Transverse colon (tissue), 4 donors: ENCODE measurements around the gene TLE5. TPM values are rescaled to one million over a fixed set of nuclear protein-coding genes. Genes with fewer than 3 reads are reported as not detected.
"Not testable (repeated sequence)": the region's sequence is repeated elsewhere in the genome, so short reads cannot be mapped to it uniquely, and the experiment has no call there.

Source experiments
- DNase-seq: peaks from one replicate; pipeline ENCODE4 v3.0.0-alpha.2; 2019
- H3K27ac ChIP-seq, 4 donors: fragments of 200-600 bp; sonication (generic); 2 replicates each; pipeline ENCODE4 v1.5.1; 2016 to 2018; ENCODE audit warnings: inconsistent platforms in 4 of 4
- H3K27me3 ChIP-seq: fragments of 200-600 bp; sonication (generic); 2 replicates; pipeline ENCODE4 v1.5.1; 2017; ENCODE audit warnings: inconsistent platforms
- H3K36me3 ChIP-seq, 4 donors: fragments of 200-600 bp; sonication (generic); 2 replicates each; pipeline ENCODE4 v1.5.1; 2017 to 2019; ENCODE audit warnings: inconsistent platforms in 4 of 4
- H3K4me1 ChIP-seq, 4 donors: fragments of 200-600 bp; sonication (generic); 2 replicates each; pipeline ENCODE4 v1.5.1; 2017 to 2020; ENCODE audit warnings: inconsistent platforms in 4 of 4
- H3K4me3 ChIP-seq, 4 donors: fragments of 200-600 bp; sonication (generic); 1 replicate in 1 of 4; 2 replicates in 3 of 4; pipeline versions ENCODE4 v1.5.1 to v1.6.1; 2017 to 2019; ENCODE audit warnings: inconsistent platforms in 4 of 4
- H3K9me3 ChIP-seq, 2 donors: fragments of 200-600 bp; sonication (generic); 2 replicates each; pipeline ENCODE4 v1.5.1; 2017 to 2019; ENCODE audit warnings: inconsistent platforms in 2 of 2
- CTCF ChIP-seq, 5 experiments: fragments of 200-600 bp in 3 of 5; fragments of 450-650 bp in 2 of 5; sonication (generic) in 3 of 5; IDR thresholded peaks; 1 replicate in 2 of 5; 2 replicates in 3 of 5; pipeline ENCODE4 v1.5.1; 2016 to 2017; ENCODE audit warnings: antibody characterized with exemption in 5 of 5, inconsistent platforms in 3 of 5, mild to moderate bottlenecking in 2 of 5, moderate library complexity in 1 of 5
- EP300 ChIP-seq: sonication (generic); formaldehyde crosslinking; IDR thresholded peaks from one replicate; pipeline ENCODE4 v1.6.1; 2017; ENCODE audit warnings: antibody characterized with exemption, low read depth
- POLR2A ChIP-seq: fragments of 450-650 bp; IDR thresholded peaks from one replicate; pipeline ENCODE4 v1.6.1; 2016; ENCODE audit warnings: antibody characterized with exemption, mild to moderate bottlenecking, moderate library complexity
- POLR2AphosphoS5 ChIP-seq, 3 donors: sonication (generic); formaldehyde crosslinking; IDR thresholded peaks; one replicate each; pipeline ENCODE4 v1.6.1; 2016; ENCODE audit warnings: antibody characterized with exemption in 3 of 3
- WGBS, 2 donors: methylation state at CpG; one replicate each; pipeline ENCODE4 v1.1.5; 2018; ENCODE audit warnings: low coverage in 1 of 2; 5-methylcytosine and 5-hydroxymethylcytosine counted together
- in situ Hi-C, 4 donors: fragments of 200-750 bp; cut with MboI; loops; one replicate each; pipeline versions ENCODE4 v1.15.0 to v1.15.1; 2017; ENCODE audit warnings: low sequenced_read_pairs in 3 of 4, low pct_ligation_motif_present in 1 of 4, low pct_unique_long_range_greater_than_20kb in 1 of 4
- intact Hi-C: fragments of 100-400 bp; cut with DNase I; formaldehyde crosslinking; loops from one replicate; pipeline ENCODE4 v1.15.1; 2023; ENCODE audit warnings: low total_unique reads
- total RNA-seq, 4 donors: library from RNA; depleted of rRNA; stranded (reverse); fragments of >200 nt; gene quantifications; one replicate each; pipeline ENCODE4 v1.1.0, GENCODE V29; 2016

The TLE5 gene
- total RNA-seq, 4 donors from 2014 or later: 307 to 561 (median 400) TPM

- Histone ChIP-seq H3K4me3 (no peak overlapping the region), H3K4me1 (peaks cover 25 to 45% (median 33%) of the 10 kb centered on the region in 4 donors), H3K9me3 (no peaks in the 10 kb centered on the region), H3K27ac (no peak overlapping the region), H3K36me3 (peaks cover 0 to 14% (median 8%) of the 10 kb centered on the region in 4 donors), H3K27me3 (no peaks in the 10 kb centered on the region)
- no peak for DNase-seq
- in situ Hi-C loops: no loop called here
- TF ChIP-seq EP300 (no peak), POLR2A (no peak), CTCF (IDR thresholded peaks at IDR 0.05) (no peak), POLR2AphosphoS5 (IDR thresholded peaks at IDR 0.05) (no peak)
- WGBS, 2 donors: 89% methylated on average over 21 of the region's 21 CpGs; no CpG with 5 or more reads in 1 of the 2 donors
- intact Hi-C loops: no loop called here
These were observed 8.5 kb downstream of the TLE5 start for GRCh38 chr19:3053780-3054179.

- Histone ChIP-seq H3K36me3 (peaks cover 0 to 11% (median 5%) of the 10 kb centered on the region in 4 donors), H3K27ac (no peak overlapping the region)
- 69 to 74% methylated on average over 10 to 15 of the region's 15 CpGs for WGBS, 2 donors
These were observed 9.1 kb downstream of the TLE5 start for GRCh38 chr19:3053218-3053621.

GRCh38 chr19:3050016-3050415 is 12.3 kb downstream of the TLE5 start:
- peaks cover 6 to 30% (median 22%) of the 10 kb centered on the region in 4 donors for H3K4me1 ChIP-seq
- H3K4me3 ChIP-seq, H3K9me3 ChIP-seq, in situ Hi-C loops, H3K27me3 ChIP-seq, intact Hi-C loops, H3K36me3 ChIP-seq, DNase-seq, H3K27ac ChIP-seq: not testable (repeated sequence)
- WGBS, 2 donors: 96 to 100% methylated on average over 1 to 7 of the region's 7 CpGs

More at GRCh38 chr19:3053218-3053621, 9.1 kb downstream of the TLE5 start:
- DNase-seq: no peak
- H3K27me3 ChIP-seq: no peaks in the 10 kb centered on the region
- in situ Hi-C loops (no loop called here), intact Hi-C loops (no loop called here)
- H3K9me3 ChIP-seq: no peaks in the 10 kb centered on the region
- H3K4me3 ChIP-seq: no peak overlapping the region
- peak in 1 of 3 donors; percentile 30 for TF ChIP-seq POLR2AphosphoS5 (IDR thresholded peaks at IDR 0.05)
- no peak for TF ChIP-seq EP300
- TF ChIP-seq CTCF (IDR thresholded peaks at IDR 0.05): no peak
- TF ChIP-seq POLR2A: no peak
- H3K4me1 ChIP-seq: peaks cover 24 to 40% (median 30%) of the 10 kb centered on the region in 4 donors

- no peak for TF ChIP-seq POLR2A
- no peak for TF ChIP-seq EP300
- TF ChIP-seq POLR2AphosphoS5 (IDR thresholded peaks at IDR 0.05): no peak
- TF ChIP-seq CTCF (IDR thresholded peaks at IDR 0.05): no peak
- intact Hi-C loops: no loop called here
- Histone ChIP-seq H3K9me3 (no peaks in the 10 kb centered on the region), H3K36me3 (peaks cover 0 to 3% (median 0%) of the 10 kb centered on the region in 4 donors), H3K4me3 (no peak overlapping the region), H3K4me1 (peaks cover 6 to 30% (median 22%) of the 10 kb centered on the region in 4 donors), H3K27me3 (no peaks in the 10 kb centered on the region), H3K27ac (no peak overlapping the region)
- WGBS, 2 donors: 100% methylated on average over 3 of the region's 3 CpGs; no CpG with 5 or more reads in 1 of the 2 donors
- in situ Hi-C loops: no loop called here
- no peak for DNase-seq
These were observed 13.2 kb downstream of the TLE5 start for GRCh38 chr19:3049089-3049488.

- in situ Hi-C loops (no loop called here), intact Hi-C loops (no loop called here)
- no peaks in the 10 kb centered on the region for H3K27me3 ChIP-seq
- H3K27ac ChIP-seq: peak overlapping the region; percentile 82 to 88 (median 85)
- 74 to 93% methylated on average over 2 to 5 of the region's 5 CpGs for WGBS, 2 donors
- peaks cover 6 to 30% (median 22%) of the 10 kb centered on the region in 4 donors for H3K4me1 ChIP-seq
- no peaks in the 10 kb centered on the region for H3K36me3 ChIP-seq
- peak overlapping the region in 1 of 4 donors; percentile 52 for H3K4me3 ChIP-seq
- no peak for DNase-seq
- TF ChIP-seq POLR2AphosphoS5 (IDR thresholded peaks at IDR 0.05) (no peak), POLR2A (no peak), CTCF (IDR thresholded peaks at IDR 0.05) (no peak), EP300 (no peak)
- H3K9me3 ChIP-seq: no peaks in the 10 kb centered on the region
These were observed 14.1 kb downstream of the TLE5 start for GRCh38 chr19:3048190-3048533.
